Measurements from ENCODE around the gene POMP. TPM values are rescaled to one million over a fixed set of nuclear protein-coding genes. Genes with fewer than 3 reads are reported as not detected.

POMP gene
- total RNA-seq, 6 experiments from 2014 or later, result 31.8 to 60.6 (median 50.2) TPM

- no peak for TF ChIP-seq POLR2A (IDR thresholded peaks at IDR 0.05)
- no peak for TF ChIP-seq CTCF (IDR thresholded peaks at IDR 0.05)
- H3K4me1 ChIP-seq, result no peaks in the 10 kb centered on the region
- no peaks in the 10 kb centered on the region for H3K36me3 ChIP-seq
- DNase-seq (no peak), ATAC-seq (peak; percentile 17 to 77 (median 44))
- intact Hi-C loops (cut with DNase I), result no loop called here
- no peaks in the 10 kb centered on the region for H3K27me3 ChIP-seq
- no peak overlapping the region for H3K4me3 ChIP-seq
- no peaks in the 10 kb centered on the region for H3K9me3 ChIP-seq
- no peak overlapping the region for H3K27ac ChIP-seq
- WGBS (ENCODE audit: insufficient coverage, low coverage, low lambda C conversion rate, missing lambda C conversion rate), result 38% methylated on average over 6 of the region's 7 CpGs
Observed at GRCh38 chr13:28611654-28612131, 47.2 kb upstream of the POMP start.

GRCh38 chr13:28613562-28613961 is 45.4 kb upstream of the POMP start:
- Histone ChIP-seq H3K4me3 (no peak overlapping the region), H3K4me1 (no peaks in the 10 kb centered on the region), H3K36me3 (no peaks in the 10 kb centered on the region), H3K9me3 (no peaks in the 10 kb centered on the region), H3K27ac (no peak overlapping the region), H3K27me3 (no peaks in the 10 kb centered on the region)
- ATAC-seq (no peak), DNase-seq (no peak)
- TF ChIP-seq POLR2A (IDR thresholded peaks at IDR 0.05) (no peak), CTCF (IDR thresholded peaks at IDR 0.05) (no peak)
- 42% methylated on average over 4 of the region's 4 CpGs for WGBS (ENCODE audit: insufficient coverage, low coverage, low lambda C conversion rate, missing lambda C conversion rate)
- intact Hi-C loops (cut with DNase I), result no loop called here

GRCh38 chr13:28615916-28616446 is 42.9 kb upstream of the POMP start:
- no peak overlapping the region for H3K4me3 ChIP-seq
- no peak for TF ChIP-seq CTCF (IDR thresholded peaks at IDR 0.05)
- no peak for TF ChIP-seq POLR2A (IDR thresholded peaks at IDR 0.05)
- 79% methylated on average over 2 of the region's 2 CpGs for WGBS (ENCODE audit: insufficient coverage, low coverage, low lambda C conversion rate, missing lambda C conversion rate)
- H3K27ac ChIP-seq, result no peak overlapping the region
- H3K27me3 ChIP-seq, result no peaks in the 10 kb centered on the region
- H3K36me3 ChIP-seq, result no peaks in the 10 kb centered on the region
- ATAC-seq (no peak), DNase-seq (no peak)
- intact Hi-C loops (cut with DNase I), result no loop called here
- H3K9me3 ChIP-seq, result no peaks in the 10 kb centered on the region
- no peaks in the 10 kb centered on the region for H3K4me1 ChIP-seq

GRCh38 chr13:28618230-28618994 is 40.5 kb upstream of the POMP start:
- 54% methylated on average over 27 of the region's 31 CpGs for WGBS (ENCODE audit: insufficient coverage, low coverage, low lambda C conversion rate, missing lambda C conversion rate)
- peak in 2 of 4 donors; percentile 12 to 64 for ATAC-seq
- Histone ChIP-seq H3K27ac (no peak overlapping the region), H3K4me1 (no peaks in the 10 kb centered on the region), H3K27me3 (no peaks in the 10 kb centered on the region), H3K36me3 (no peaks in the 10 kb centered on the region), H3K4me3 (no peak overlapping the region), H3K9me3 (no peaks in the 10 kb centered on the region)
- intact Hi-C loops (cut with DNase I), result no loop called here
- DNase-seq, result peak in 1 of 3 donors; percentile 55
- TF ChIP-seq POLR2A (IDR thresholded peaks at IDR 0.05) (no peak), CTCF (IDR thresholded peaks at IDR 0.05) (no peak)

Measured in right lobe of liver (tissue), 6 donors.